Body of pancreas (tissue), 4 donors: ENCODE data around the gene ENTR1.

Source experiments
- POLR2A ChIP-seq, 3 donors: fragments of 450-650 bp; IDR thresholded peaks; one replicate each; pipeline ENCODE4 v1.6.1; 2016; ENCODE audit warnings: antibody characterized with exemption in 3 of 3, mild to moderate bottlenecking in 2 of 3
- TF ChIP-seq, protein P1 (sequence below), 7 experiments: fragments of 450-650 bp in 4 of 7; fragments of 200-600 bp in 3 of 7; sonication (generic) in 3 of 7; IDR thresholded peaks; one replicate each; pipeline ENCODE4 v1.5.1; 2016 to 2019; ENCODE audit warnings: antibody characterized with exemption in 7 of 7

DNA sequence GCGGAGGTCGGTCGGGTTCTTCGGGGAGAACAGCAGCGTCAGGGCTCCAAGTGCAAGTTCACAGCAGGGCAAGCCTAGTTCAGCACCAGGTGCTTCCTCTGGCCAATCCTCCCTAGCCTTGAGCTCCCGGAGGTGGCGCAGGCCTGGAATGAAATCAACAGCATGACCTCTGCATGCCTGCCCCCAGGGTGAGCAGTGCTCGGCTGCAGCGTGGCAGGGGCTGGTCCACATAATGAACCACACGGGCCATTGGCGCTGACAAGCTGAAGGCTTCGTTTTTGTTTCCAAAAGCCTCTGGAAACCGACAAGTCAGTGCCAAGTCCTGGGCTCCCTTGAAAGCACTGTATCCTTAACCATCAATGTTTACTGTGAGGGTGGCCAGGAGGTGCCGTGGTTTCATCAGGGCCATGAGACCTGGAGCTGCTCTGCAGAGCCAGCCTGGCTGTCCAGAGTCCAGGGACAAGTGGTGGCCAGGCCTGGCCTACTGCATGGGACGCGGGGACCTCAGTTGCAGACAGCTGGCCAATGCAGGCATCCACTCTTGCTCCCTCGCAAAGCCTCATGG is 31.3 kb upstream of the ENTR1 start:
- TF ChIP-seq, protein P1, sequence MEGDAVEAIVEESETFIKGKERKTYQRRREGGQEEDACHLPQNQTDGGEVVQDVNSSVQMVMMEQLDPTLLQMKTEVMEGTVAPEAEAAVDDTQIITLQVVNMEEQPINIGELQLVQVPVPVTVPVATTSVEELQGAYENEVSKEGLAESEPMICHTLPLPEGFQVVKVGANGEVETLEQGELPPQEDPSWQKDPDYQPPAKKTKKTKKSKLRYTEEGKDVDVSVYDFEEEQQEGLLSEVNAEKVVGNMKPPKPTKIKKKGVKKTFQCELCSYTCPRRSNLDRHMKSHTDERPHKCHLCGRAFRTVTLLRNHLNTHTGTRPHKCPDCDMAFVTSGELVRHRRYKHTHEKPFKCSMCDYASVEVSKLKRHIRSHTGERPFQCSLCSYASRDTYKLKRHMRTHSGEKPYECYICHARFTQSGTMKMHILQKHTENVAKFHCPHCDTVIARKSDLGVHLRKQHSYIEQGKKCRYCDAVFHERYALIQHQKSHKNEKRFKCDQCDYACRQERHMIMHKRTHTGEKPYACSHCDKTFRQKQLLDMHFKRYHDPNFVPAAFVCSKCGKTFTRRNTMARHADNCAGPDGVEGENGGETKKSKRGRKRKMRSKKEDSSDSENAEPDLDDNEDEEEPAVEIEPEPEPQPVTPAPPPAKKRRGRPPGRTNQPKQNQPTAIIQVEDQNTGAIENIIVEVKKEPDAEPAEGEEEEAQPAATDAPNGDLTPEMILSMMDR (IDR thresholded peaks at IDR 0.05): no peak
- TF ChIP-seq POLR2A (IDR thresholded peaks at IDR 0.05): no peak
